SK-N-SH treated with all-trans-retinoic acid at 6 μM for 48 hours (cell line): ENCODE data around the gene TDRD3.

Source experiments
- ATAC-seq: fragments of 200-7000 bp; cut with Tn5 transposase; 3 replicates; pipeline ENCODE4 v1.9.1; 2020; ENCODE audit warnings: mild to moderate bottlenecking, moderate library complexity
- ARNTL ChIP-seq: fragments of 450-650 bp; formaldehyde crosslinking; IDR thresholded peaks from 2 replicates; pipeline ENCODE4 v1.5.0; 2020; ENCODE audit warnings: low read depth, mild to moderate bottlenecking, moderate library complexity, borderline replicate concordance
- CREB5 ChIP-seq: fragments of 250-450 bp; sonication (Bioruptor Pico); IDR thresholded peaks from 2 replicates; pipeline ENCODE4 v1.5.1; 2020; ENCODE audit warnings: low read depth, mild to moderate bottlenecking, moderate library complexity
- CSDC2 ChIP-seq: fragments of 250-450 bp; sonication (Bioruptor Pico); IDR thresholded peaks from 2 replicates; pipeline ENCODE4 v1.5.0; 2020; ENCODE audit warnings: mild to moderate bottlenecking, moderate library complexity
- CSRNP3 ChIP-seq: fragments of 250-450 bp; sonication (Bioruptor Pico); IDR thresholded peaks from 2 replicates; pipeline ENCODE4 v1.5.1; 2021; ENCODE audit warnings: mild to moderate bottlenecking, moderate library complexity
- ESRRG ChIP-seq: fragments of 250-450 bp; sonication (Bioruptor Pico); IDR thresholded peaks from 2 replicates; pipeline ENCODE4 v1.6.1; 2021; ENCODE audit warnings: mild to moderate bottlenecking
- ISL1 ChIP-seq: fragments of 250-450 bp; sonication (Bioruptor Pico); IDR thresholded peaks from 2 replicates; pipeline ENCODE4 v2.1.2; 2022; ENCODE audit warnings: mild to moderate bottlenecking, moderate library complexity
- OSR1 ChIP-seq: fragments of 250-450 bp; sonication (Bioruptor Pico); IDR thresholded peaks from 2 replicates; pipeline ENCODE4 v1.8.0; 2022; ENCODE audit warnings: moderate library complexity, mild to moderate bottlenecking, inconsistent platforms
- PATZ1 ChIP-seq: fragments of 250-450 bp; sonication (Bioruptor Pico); IDR thresholded peaks from 2 replicates; pipeline ENCODE4 v1.8.0; 2020; ENCODE audit warnings: mild to moderate bottlenecking, moderate library complexity, borderline replicate concordance
- PPARA ChIP-seq: fragments of 250-450 bp; sonication (Bioruptor Pico); IDR thresholded peaks from 2 replicates; pipeline ENCODE4 v1.5.0; 2020; ENCODE audit warnings: mild to moderate bottlenecking, borderline replicate concordance
- TCF4 ChIP-seq: fragments of 250-450 bp; sonication (Bioruptor Pico); IDR thresholded peaks from 2 replicates; pipeline ENCODE4 v1.8.0; 2021; ENCODE audit warnings: mild to moderate bottlenecking, moderate library complexity, borderline replicate concordance
- TOX ChIP-seq: fragments of 250-450 bp; sonication (Bioruptor Pico); IDR thresholded peaks from 2 replicates; pipeline ENCODE4 v1.8.0; 2021; ENCODE audit warnings: mild to moderate bottlenecking, moderate library complexity, borderline replicate concordance
- TSHZ2 ChIP-seq: fragments of 250-450 bp; sonication (Bioruptor Pico); IDR thresholded peaks from 2 replicates; pipeline ENCODE4 v1.5.0; 2020; ENCODE audit warnings: mild to moderate bottlenecking, moderate library complexity
- ZC3H10 ChIP-seq: fragments of 250-450 bp; sonication (Bioruptor Pico); IDR thresholded peaks from 2 replicates; pipeline ENCODE4 v1.5.1; 2021; ENCODE audit warnings: mild to moderate bottlenecking, moderate library complexity
- ZFP3 ChIP-seq: fragments of 250-450 bp; sonication (Bioruptor Pico); IDR thresholded peaks from 2 replicates; pipeline ENCODE4 v1.5.0; 2020; ENCODE audit warnings: mild to moderate bottlenecking, moderate library complexity

TDRD3 gene

GRCh38 chr13:60562096-60562780 is 165.2 kb downstream of the TDRD3 start:
- TF ChIP-seq TSHZ2 (no peak), CSDC2 (CRISPR knock-in tag) (no peak), ZFP3 (CRISPR knock-in tag) (no peak), TOX (no peak), ISL1 (CRISPR knock-in tag) (no peak), CREB5 (CRISPR knock-in tag) (no peak), ARNTL (CRISPR knock-in tag) (no peak), ESRRG (CRISPR knock-in tag) (no peak), PPARA (no peak)
- ATAC-seq, result no peak

- ATAC-seq, result no peak
- TF ChIP-seq ZC3H10 (CRISPR knock-in tag), result no peak
- TF ChIP-seq CSRNP3 (CRISPR knock-in tag), result no peak
- no peak for TF ChIP-seq ARNTL (CRISPR knock-in tag)
- no peak for TF ChIP-seq PATZ1 (CRISPR knock-in tag)
- TF ChIP-seq TOX, result no peak
Measured at GRCh38 chr13:60571571-60571970, 174.6 kb downstream of the TDRD3 start.

GRCh38 chr13:60572003-60572798 is 175.2 kb downstream of the TDRD3 start:
- ATAC-seq, result no peak
- no peak for TF ChIP-seq ARNTL (CRISPR knock-in tag)
- TF ChIP-seq PATZ1 (CRISPR knock-in tag), result no peak
- TF ChIP-seq OSR1 (CRISPR knock-in tag), result no peak
- no peak for TF ChIP-seq TSHZ2
- no peak for TF ChIP-seq CSRNP3 (CRISPR knock-in tag)
- TF ChIP-seq TCF4 (CRISPR knock-in tag), result no peak
